H1 (cell line): ENCODE data around the gene TMEM106C.

ENCODE experiments used
- CBX5 ChIP-seq: fragments of 300-800, 300-1000 bp; sonication (generic); IDR thresholded peaks from 2 replicates; pipeline ENCODE4 v1.7.1; 2016; ENCODE audit warnings: antibody characterized with exemption, low read length, low read depth
- CREB1 ChIP-seq: IDR thresholded peaks from 2 replicates; pipeline ENCODE4 v1.6.1; 2012; ENCODE audit warnings: inconsistent platforms
- EZH2 ChIP-seq: fragments of 200-600 bp; sonication (generic); IDR thresholded peaks from 2 replicates; pipeline ENCODE4 v1.7.1; 2012; ENCODE audit warnings: low read depth, mild to moderate bottlenecking, moderate library complexity, low read length, inconsistent platforms; ENCODE audit not compliant: severe bottlenecking
- JUND ChIP-seq: IDR thresholded peaks from 2 replicates; pipeline ENCODE4 v1.6.1; 2011; ENCODE audit warnings: mild to moderate bottlenecking, improper control_type of control experiment, low read length
- KDM1A ChIP-seq: fragments of 200-600, 300-600 bp; sonication (generic); IDR thresholded peaks from 2 replicates; pipeline ENCODE4 v1.7.1; 2016; ENCODE audit warnings: mild to moderate bottlenecking, low read length, borderline replicate concordance
- POLR2AphosphoS5 ChIP-seq: IDR thresholded peaks from 2 replicates; pipeline ENCODE4 v1.6.1; 2011; ENCODE audit warnings: low read depth, low read length
- TAF7 ChIP-seq: optimal IDR thresholded peaks from 2 replicates; pipeline ENCODE3; 2011; ENCODE audit warnings: low read depth, mild to moderate bottlenecking, inconsistent platforms, low read length, moderate library complexity, borderline replicate concordance
- TCF12 ChIP-seq: IDR thresholded peaks from 2 replicates; pipeline ENCODE4 v1.6.1; 2011; ENCODE audit warnings: low read depth, mild to moderate bottlenecking, low read length
- TF ChIP-seq, protein P1 (sequence below), 3 experiments: IDR thresholded peaks; 1 replicate in 2 of 3; 2 replicates in 1 of 3; pipeline versions ENCODE4 v1.5.1 to v1.6.1; 2011; ENCODE audit warnings: low read length in 3 of 3, mild to moderate bottlenecking in 3 of 3, inconsistent platforms in 2 of 3, low read depth in 1 of 3, moderate library complexity in 1 of 3; ENCODE audit not compliant: insufficient read depth in 1 of 3; ENCODE audit errors: control extremely low read depth in 1 of 3

DNA sequence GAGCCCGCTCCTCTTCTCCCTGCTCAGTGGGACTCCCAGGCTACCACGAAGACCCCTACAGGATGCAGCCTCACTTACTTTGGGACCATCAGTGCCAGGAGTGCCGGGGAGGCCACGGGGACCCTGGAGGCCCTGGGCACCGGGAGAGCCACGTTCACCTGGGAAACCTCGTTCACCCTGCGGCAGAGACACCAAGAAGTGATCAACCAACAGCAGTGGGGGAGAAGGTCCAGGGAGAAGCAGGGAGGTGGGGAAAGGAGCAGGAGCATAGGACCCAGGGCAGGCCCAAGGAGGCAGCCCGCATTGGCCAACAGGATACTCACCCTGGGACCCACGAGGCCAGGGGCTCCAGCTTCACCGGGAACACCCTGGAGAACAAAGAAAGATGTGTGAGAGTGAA, 19.4 kb downstream of the TMEM106C start:
- no peak for TF ChIP-seq EZH2
- TF ChIP-seq CREB1 = no peak
- TF ChIP-seq, protein P1, sequence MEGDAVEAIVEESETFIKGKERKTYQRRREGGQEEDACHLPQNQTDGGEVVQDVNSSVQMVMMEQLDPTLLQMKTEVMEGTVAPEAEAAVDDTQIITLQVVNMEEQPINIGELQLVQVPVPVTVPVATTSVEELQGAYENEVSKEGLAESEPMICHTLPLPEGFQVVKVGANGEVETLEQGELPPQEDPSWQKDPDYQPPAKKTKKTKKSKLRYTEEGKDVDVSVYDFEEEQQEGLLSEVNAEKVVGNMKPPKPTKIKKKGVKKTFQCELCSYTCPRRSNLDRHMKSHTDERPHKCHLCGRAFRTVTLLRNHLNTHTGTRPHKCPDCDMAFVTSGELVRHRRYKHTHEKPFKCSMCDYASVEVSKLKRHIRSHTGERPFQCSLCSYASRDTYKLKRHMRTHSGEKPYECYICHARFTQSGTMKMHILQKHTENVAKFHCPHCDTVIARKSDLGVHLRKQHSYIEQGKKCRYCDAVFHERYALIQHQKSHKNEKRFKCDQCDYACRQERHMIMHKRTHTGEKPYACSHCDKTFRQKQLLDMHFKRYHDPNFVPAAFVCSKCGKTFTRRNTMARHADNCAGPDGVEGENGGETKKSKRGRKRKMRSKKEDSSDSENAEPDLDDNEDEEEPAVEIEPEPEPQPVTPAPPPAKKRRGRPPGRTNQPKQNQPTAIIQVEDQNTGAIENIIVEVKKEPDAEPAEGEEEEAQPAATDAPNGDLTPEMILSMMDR (IDR thresholded peaks at IDR 0.05; ENCODE audit: control extremely low read depth in 1 of 3, insufficient read depth in 1 of 3, low read depth in 1 of 3, low read length in 3 of 3) = no peak
- TF ChIP-seq TCF12 = no peak
- TF ChIP-seq CBX5 = no peak
- no peak for TF ChIP-seq TAF7
- no peak for TF ChIP-seq POLR2AphosphoS5
- TF ChIP-seq JUND = no peak
- TF ChIP-seq KDM1A = no peak
